Left renal cortex interstitium (tissue), 4 donors: ENCODE data around the gene RNF214. TPM values are rescaled to one million over a fixed set of nuclear protein-coding genes. Genes with fewer than 3 reads are reported as not detected.
A peak's percentile ranks its signal among the peaks of the same experiment; 100 is the strongest.

Experiments
- DNase-seq, 4 donors: peaks; one replicate each; pipeline ENCODE4 v3.0.0-alpha.2; 2013; ENCODE audit warnings: low read depth in 4 of 4, low spot score in 2 of 4, missing footprints in 1 of 4
- polyA plus RNA-seq, 4 donors: library from polyadenylated mRNA; unstranded; fragments of 120-200 nt; gene quantifications; one replicate each; pipeline ENCODE4 v1.2.1, GENCODE V29; 2013; ENCODE audit not compliant: insufficient read length in 4 of 4

The RNF214 gene
- polyA plus RNA-seq, 4 donors: 24.5 to 36.7 (median 32.9) TPM

DNA sequence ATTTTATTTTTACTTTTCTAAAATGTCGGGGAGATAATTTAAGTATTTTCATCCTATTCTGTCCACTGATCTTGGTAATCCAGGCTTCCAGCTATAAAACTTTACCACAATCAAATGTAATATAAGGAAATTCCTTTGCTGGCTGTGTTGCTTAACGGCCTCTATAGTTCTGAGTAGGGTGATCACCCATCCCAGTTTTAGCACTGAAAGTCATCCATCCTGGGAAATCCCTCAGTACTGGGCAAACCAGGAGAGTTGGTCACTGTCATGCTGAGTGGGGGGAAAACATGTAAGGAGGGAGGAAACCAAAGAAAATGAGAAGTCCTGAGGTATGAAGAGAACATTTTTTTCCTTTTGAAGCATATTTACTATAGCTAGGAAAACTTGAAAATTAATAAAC lies 45.9 kb downstream of the RNF214 start:
- DNase-seq: no peak

DNA sequence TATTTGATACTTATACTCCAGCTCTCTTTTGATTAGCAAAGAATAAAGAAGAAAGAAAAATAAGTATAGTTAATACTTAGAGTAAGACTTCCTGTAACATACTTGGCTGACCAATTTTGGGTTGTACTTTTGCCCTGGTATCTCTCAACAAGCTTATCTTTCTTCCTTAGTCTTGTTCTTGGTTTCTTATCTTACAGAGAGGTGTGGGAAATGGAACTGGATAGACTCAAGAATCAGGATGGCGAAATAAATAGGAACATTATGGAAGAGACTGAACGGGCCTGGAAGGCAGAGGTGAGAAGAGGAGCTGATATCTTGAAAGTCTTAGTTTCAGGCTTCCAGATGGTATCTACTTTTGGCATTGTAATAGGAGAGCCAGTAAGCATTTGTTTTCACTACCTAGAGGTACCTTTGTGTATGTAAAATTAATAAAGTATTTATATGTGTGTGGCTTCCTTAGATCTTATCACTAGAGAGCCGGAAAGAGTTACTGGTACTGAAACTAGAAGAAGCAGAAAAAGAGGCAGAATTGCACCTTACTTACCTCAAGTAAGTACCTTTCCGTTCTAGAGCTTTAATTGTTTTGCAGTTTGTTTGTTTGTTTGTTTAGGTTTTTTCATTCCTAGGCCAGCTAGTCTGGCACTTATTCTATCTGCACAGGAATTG lies 47.4 kb downstream of the RNF214 start:
- no peak for DNase-seq

DNA sequence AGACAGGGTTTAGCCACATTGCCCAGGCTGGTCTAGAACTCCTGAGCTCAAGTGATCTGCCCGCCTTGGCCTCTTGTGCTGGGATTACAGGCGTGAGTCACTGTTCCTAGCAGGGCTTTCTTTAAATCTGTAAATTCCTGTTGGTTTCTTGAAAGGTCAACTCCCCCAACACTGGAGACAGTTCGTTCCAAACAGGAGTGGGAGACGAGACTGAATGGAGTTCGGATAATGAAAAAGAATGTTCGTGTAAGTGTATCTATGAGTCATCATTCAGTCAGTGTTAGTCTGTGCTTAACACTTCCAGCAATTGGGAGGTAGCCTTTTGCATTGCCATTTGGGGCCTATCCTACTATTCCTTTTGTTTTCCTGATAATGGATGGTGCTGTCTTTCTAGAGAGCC lies 48.7 kb downstream of the RNF214 start:
- DNase-seq: no peak

DNA sequence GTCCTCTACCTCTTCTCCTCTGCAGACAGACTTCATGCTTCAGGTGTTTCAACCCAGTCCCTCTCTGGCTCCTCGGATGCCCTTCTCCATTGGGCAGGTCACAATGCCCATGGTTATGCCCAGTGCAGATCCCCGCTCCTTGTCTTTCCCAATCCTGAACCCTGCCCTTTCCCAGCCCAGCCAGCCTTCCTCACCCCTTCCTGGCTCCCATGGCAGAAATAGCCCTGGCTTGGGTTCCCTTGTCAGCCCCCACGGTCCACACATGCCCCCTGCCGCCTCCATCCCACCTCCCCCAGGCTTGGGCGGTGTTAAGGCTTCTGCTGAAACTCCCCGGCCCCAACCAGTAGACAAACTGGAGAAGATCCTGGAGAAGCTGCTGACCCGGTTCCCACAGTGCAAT lies 49.4 kb downstream of the RNF214 start:
- DNase-seq: no peak

DNA sequence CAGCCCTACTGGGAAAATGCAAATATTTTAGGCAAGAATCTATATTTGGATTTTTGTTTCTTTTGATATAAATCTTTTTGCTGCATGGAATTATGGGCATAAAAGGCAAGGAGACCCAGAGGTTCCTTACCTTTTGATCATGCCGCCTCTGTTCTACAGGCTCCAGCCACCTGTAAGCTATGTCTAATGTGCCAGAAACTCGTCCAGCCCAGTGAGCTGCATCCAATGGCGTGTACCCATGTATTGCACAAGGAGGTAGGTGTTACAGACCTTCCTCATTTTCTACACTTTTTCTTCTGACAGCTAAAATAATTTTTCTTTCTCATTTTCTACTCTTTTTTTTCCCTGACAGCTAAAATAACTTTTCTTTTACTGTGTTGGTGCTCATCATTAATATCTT lies 50.5 kb downstream of the RNF214 start:
- DNase-seq: no peak

DNA sequence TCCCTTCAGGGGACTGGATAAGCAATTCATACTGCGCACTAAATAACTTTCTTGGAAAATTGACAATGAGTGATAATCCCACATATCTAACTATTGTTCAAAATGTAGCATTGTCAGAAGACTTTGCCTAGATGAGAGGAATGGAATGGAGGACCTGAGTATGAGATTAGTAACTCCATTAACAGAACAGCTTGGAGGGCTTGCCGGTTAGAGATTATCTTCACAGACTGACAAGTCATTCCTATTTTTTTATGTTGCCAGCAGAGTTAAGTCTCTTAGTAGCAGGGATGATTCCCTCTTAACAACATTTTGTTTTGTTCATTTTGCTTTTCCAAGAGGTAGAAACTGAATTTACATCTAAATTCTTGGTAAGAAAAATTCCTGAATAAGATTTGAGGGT lies 51.6 kb downstream of the RNF214 start:
- no peak for DNase-seq

DNA sequence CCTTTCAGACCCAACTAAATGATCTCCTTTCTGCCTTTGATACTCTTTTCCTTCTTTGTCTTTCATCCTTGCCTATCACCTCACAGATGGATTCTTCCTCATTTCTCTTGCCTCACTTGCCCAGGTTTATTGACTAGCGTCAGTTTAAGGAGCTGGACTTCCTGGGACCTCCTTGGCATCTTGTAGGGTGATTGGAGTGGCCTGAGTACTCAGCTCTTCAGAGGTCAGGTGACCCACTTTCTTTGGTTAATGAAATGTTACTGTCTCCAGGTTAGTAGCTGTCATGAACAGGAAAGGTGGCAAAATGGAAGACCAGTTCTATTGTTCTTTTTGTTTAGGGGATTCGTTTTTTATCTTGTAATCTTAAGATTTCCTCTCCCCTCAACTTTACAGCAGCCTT lies 54.1 kb downstream of the RNF214 start:
- DNase-seq: no peak

DNA sequence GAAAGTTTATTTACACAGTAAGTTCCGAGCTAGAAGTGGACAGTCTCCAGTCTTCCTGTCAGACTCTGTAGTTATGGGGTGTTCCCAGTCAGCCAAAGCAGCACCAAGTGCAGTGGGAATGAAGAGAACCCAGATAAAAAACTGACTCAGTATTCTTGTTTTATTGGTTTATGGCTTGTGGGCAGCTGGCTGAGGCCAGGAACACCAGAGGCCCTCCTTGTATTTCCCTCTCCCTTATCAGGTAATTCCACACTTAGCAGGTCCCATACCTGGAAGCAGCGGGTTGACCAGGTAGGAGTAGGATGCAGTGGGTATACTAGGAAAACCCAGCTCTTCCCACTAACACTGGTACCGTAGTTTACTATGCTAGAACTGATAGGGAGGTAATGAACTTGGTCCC lies 55.2 kb downstream of the RNF214 start:
- DNase-seq: no peak

DNA sequence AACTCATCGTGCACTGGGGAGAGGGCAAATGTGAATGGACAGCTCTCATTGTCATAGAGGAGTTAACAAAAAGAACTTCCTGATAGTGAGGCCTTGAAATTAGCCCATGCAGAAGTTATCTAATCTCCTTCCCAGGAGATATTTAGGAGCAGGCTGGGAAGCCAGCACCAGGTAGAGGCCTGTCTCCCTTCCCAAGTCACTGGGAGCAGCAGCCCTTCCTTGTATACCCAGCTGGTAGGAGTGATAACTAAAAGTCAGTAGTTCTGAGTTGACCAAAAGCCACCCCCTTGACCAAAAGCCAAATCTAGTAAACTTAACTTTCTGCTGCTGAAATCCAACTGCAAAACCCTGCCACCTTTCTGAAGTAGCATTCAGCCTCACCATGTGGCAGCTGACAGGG lies 57.3 kb downstream of the RNF214 start:
- no peak for DNase-seq

DNA sequence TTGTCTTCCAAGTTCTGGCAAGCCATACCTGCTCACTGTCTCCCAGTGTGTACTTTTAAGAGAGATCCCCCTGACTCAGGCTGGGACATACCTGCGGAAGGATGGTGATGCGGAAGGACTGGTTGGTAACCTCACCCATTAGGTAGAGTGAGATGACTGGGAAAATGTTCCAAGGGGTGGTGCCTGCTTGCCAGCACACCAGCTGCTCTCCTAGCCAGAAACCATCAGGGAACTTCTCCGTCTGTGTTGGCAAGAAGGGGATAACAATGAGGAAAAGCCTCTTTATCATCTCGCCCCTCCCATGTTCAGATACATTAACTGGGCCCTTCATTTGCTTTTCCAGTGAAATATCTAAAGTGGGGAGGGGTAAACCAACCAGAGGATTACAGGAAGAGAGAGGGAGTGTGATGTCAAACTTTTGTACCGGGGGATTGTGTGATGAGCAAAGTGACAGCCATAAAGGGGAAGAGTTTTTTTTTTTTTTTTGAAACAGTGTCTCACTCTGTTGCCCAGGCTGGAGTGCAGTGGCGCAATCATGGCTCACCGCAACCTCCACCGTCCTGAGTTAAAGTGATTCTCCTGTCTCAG lies 58.4 kb downstream of the RNF214 start, which contains the start of gene BACE1-AS:
Gene BACE1-AS, plus strand, starts transcription at position 538 of the 588 bp plus-strand sequence.
- DNase-seq: no peak

DNA sequence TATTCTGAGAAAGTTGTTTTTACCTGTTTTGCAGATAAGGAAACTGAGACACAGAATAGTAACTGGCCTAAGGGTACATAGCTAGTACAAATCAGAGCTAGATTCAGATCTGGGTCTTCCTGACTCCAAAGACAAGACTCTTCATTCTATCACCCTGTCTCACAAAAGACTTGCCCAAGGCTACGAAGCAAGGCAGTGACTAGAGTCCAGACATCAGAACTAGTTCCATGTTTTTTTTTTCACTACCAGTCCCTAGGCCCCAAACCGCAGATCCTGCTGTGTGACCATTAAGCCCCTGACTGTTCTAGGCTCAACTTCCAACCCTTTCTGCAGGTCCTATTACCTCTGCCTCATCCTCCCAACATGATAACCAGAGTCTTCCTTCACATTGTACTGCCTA lies 60.1 kb downstream of the RNF214 start:
- no peak for DNase-seq

DNA sequence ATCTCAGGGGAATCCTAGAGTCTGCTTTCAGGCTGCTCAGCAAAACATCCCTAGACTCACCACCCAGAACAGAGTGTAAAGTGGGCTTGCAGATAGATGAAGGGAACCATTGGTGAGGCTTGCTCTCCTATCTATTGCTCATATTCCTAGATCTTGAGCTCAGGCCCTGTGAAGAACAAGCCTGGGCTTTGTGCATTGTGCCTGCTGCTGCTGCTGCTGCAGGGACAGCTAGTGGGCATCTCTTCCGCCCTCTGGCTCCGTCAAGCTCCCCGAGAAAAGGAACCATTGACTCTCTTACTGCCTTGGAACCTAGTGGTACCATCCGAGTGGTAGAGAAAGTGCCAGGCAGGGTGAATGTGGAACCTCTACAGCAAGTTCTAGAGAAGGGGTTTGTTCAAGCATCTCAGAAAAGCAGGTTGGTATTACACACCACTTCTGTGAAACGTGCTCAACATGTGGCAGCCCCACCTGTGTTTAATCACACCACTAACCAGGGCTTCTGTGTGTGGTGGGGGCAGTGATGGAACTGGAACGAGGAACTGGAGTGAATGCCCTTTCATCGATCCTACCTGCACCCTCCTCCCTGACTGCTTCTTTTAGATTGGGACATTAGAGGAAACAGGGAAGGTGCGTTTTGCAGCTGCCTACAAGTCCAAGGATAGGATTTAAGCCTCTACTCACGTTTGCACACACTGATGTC lies 63.1 kb downstream of the RNF214 start:
- DNase-seq: no peak

DNA sequence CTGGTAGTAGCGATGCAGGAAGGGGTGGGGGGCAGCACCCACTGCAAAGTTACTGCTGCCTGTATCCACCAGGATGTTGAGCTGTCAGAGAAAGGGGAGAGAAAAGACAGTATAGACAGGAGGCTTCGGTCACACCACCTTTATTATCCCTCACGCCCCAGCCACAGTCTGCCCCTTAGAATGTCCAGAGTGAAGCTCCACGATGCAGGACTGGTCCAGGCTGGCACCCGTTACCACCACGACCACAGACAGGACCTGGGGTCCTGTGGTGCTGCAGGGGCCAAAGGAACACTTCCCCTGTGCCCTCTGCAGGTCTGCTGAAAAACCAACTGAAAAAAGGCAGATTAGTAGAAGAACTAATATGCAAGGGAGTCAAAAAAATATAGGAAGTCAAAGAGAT lies 64.4 kb downstream of the RNF214 start:
- DNase-seq: no peak

DNA sequence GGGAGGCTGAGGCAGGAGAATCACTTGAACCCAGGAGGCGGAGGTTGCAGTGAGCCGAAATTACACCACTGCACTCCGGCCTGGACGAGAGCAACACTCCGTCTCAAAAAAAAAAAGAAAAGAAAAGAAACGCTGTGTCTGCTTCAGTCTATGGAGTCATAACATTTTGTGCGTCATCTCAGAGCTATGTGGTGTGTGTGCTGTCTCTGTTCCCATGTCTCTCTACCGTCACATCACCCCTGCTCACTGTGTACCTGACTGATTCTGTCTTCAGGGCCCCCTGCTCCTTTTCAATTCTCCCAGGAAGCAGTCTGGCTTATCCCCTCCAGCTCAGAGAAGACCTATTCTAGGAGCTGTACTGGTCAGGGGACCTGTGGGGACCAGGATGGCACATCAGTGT lies 65.7 kb downstream of the RNF214 start:
- no peak for DNase-seq

DNA sequence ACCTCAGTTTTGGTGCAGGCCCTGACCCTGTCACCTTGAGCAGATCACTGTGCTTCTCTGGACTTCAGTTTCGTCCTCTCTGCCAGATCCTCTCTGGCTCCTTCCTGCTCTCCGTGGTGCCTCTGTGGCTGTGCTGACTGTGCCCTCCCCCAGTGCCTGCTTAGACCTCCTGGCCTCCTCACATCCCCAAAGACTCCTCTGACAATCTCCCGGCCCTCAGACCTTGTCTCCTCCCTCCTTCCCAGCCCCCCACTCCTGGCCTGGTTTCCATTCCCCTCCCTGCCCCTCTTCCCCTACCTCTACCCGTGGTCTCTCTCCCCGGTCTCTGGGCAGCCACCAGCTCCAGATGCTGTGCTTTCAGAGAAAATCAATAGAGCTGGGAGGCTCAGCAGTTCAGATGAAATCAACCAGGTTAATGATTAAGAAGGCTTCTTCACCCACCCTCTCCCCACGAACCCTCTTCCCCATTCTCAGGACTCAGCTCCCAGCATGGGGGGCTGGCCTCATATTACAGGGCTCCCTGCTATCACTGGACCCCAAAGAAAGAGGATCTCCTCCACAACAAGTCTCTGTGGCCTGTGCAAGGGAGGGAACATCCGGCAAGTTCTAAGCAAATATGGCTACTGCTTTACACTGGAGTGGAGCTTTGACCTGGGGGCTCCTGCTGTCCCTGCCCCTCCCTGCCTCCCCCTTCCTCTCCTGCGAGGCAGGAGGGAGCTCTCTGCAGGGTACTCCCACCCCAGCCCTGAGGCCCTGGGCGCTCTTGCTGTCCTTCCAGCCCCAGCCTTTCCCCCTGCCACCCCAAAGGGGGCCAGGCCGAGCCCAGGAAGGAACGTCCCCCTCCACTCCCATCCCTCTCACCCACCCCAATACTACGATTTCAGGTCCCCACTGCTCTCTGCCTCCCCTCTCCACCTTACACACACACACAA lies 67.1 kb downstream of the RNF214 start:
- peak in 1 of 4 donors; percentile 28 for DNase-seq

DNA sequence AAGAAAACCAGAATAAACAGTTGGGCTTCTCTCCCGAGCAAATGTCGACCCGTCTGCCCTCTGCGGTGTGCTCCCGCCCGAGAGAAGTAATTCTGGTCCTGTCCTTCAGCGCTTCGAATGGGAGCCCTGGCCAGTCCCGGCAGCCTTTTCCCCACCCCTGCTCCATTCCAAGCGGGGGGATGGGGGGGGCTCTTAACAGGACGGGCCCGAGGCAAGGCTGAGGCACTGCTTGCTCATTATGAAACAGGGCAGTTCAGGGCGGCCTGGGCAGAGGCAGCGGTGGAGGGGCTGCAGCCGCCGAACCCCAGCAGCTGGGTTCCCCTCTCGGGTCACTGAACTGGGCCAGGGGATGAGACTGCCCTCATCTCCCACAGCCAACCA lies 67.8 kb downstream of the RNF214 start:
- DNase-seq: peak in 3 of 4 donors; percentile 47 to 68 (median 65)

DNA sequence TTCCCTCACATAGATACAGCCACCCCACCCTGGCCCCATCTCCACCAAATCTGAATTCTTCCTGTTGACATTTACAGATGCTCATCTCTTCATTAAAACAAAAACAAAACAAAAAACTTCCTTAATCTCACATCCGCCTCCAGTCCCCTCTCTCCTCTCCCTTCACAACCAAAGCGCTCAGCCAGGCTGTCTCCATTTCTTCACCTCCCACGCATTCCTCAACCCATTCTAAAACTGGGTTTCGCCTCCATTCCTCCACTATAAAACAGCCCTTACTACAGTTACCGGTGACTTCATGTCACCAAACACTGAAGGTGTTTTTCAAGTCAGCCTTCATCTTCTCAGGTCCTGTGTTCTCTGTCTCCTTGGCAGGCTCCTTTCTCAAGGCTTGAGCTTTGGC lies 68.3 kb downstream of the RNF214 start:
- DNase-seq: peak in 3 of 4 donors; percentile 43 to 56 (median 54)

DNA sequence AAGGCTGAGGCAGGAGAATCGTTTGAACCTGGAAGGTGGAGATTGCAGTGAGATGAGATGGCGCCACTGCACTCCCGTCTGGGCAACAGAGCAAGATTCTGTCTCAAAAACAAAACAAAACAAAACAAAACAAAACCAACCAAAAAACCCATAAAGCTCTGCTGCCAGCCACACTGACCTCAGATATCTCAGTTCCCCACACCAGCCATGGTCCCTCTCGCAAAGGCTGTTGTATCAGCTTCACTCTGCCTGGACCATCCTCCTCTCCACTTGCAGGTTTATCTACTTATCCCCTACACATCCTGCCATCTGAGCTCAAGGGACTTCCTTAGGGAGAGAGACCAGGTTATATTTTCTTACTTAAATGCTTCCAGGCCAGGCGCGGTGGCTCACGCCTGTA lies 69.8 kb downstream of the RNF214 start:
- no peak for DNase-seq

DNA sequence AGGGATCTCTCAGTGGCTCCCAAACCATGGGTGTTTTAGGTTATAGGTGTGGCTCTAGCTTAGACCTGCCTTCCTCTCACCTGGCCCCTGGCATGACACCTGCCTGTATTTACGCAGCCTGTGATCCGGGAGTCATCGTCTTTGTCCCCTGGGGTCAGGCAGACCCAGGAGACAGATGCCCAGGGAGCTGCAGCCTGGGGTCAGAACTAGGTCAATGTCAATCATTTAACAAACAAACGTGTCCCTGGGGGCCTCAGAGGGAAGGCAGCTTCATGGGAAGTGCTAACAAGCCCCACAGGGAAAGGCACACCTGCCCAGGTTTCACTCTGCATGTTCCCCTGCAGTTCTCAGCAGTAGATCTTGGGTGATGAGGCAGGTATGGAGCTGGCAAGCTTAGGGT lies 70.6 kb downstream of the RNF214 start:
- no peak for DNase-seq

DNA sequence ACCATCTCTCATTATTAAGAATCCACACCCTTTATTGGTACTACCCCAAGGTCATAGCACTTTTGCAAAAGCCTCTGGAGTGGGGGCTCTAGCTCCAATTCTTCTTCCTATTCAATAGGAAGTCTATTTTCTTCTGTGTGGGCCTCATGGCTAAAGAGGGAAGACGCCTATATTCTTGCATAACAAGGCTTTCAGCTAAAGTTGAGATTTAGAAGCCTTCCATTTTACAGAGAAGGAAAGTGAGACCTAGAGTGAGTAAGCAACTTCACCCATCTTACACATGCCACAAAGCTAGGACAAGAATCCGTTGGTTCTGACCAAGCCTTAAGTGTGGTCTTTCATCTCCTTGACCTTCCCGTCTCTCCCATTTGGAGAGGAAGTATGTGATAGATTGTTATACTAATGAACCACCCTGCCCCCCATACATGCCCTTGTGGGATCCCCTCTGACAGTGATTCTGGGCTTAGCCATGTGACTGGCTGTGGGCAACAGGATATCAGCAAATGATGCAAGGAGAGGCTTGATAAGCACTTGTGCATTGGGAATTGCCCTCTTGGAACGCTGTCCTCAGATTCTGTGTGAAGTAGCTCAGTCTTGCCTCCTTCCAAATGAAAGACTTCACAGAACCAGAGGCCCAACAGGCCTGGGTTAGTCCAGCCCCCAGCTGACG lies 71.3 kb downstream of the RNF214 start:
- no peak for DNase-seq
